H7 (cell line): ENCODE measurements around the gene GNPAT. TPM values are rescaled to one million over a fixed set of nuclear protein-coding genes. Genes with fewer than 3 reads are reported as not detected.

ENCODE experiments used
- DNase-seq: peaks from one replicate; pipeline ENCODE4 v3.0.0; 2012
- H3K27me3 ChIP-seq: 2 replicates; pipeline ENCODE4 v1.6.0; 2011; ENCODE audit warnings: mild to moderate bottlenecking, low read length; ENCODE audit not compliant: control insufficient read depth, insufficient read depth
- H3K36me3 ChIP-seq: replicated peaks from 2 replicates; pipeline ENCODE4 v1.5.1; 2011; ENCODE audit warnings: low read length; ENCODE audit not compliant: control insufficient read depth, insufficient read depth
- H3K4me3 ChIP-seq: 2 replicates; pipeline ENCODE4 v1.5.1; 2011; ENCODE audit warnings: low read depth, mild to moderate bottlenecking, control low read depth, low read length, moderate library complexity; ENCODE audit not compliant: insufficient read depth
- total RNA-seq: library from RNA; depleted of rRNA; stranded (reverse); fragments of >200 nt; shearing (Covaris generic); gene quantifications from 2 replicates; pipeline ENCODE4 v1.2.3, GENCODE V29; 2014

GNPAT gene
- total RNA-seq, 1 experiment from 2014 or later: 96.4 TPM

DNA sequence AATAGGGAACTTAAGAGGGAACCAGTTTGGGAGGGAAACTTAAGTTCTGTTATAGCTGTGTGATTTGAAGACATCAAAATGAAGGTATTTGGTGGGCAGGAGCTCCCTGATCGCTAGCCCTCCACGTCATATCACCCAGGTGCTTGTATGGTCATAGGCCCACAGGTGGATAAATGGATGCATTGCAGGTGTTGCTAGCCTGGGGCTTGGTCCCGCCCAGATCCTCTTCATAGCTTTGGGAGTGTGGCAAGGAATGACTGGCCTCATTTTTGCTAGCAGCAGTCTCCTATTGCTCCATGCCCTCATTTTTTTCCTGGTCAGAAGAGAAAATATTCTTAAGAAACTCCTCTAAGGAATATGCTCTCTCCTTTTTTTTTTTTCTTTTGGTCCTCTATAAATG is 11.3 kb downstream of the GNPAT start:
- Histone ChIP-seq H3K27me3 (no peaks in the 10 kb centered on the region), H3K36me3 (peaks cover 2% of the 10 kb centered on the region)
- DNase-seq: peak; percentile 58

DNA sequence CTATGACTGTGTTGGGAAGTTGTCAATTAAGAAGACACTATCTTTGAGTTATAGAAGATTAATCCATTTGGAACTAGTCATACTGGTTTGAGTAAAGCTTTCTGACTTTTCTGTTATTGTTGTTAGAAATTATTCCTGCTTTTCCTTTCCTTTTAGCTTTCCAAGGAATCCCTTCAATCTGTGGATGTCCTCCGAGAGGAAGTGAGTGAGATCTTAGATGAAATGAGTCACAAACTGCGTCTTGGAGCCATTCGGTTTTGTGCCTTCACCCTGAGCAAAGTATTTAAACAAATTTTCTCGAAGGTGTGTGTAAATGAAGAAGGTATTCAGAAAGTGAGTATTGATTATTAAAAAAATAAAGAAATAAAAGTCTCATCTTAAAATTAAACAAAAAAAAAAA is 19.3 kb downstream of the GNPAT start:
- DNase-seq: no peak
- Histone ChIP-seq H3K4me3 (no peak overlapping the region), H3K27me3 (no peaks in the 10 kb centered on the region), H3K36me3 (peaks cover 2% of the 10 kb centered on the region)

More for the DNA sequence above, 11.3 kb downstream of the GNPAT start:
- H3K4me3 ChIP-seq: no peak overlapping the region

DNA sequence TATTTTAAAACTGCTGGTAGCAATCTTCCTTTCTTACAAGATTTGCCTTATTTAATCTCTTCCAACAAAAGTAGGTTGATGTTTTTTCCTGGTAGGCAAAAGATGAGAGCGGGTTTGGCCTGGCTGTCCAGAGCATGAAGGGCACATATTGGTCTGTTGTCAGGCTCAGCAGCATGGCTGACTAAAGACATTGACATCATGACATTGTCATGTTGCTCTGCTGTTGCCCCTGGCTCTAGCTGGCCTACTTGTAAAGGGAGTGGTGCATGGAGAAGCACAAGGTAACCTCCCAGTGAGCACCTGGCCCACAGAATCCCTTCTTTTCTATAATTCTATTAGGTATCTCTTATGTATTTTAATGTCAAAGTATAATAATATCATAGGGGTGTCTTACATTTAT is 23.6 kb downstream of the GNPAT start:
- no peak for DNase-seq
- H3K27me3 ChIP-seq: no peaks in the 10 kb centered on the region
- H3K4me3 ChIP-seq: no peak overlapping the region
- H3K36me3 ChIP-seq: peaks cover 4% of the 10 kb centered on the region

DNA sequence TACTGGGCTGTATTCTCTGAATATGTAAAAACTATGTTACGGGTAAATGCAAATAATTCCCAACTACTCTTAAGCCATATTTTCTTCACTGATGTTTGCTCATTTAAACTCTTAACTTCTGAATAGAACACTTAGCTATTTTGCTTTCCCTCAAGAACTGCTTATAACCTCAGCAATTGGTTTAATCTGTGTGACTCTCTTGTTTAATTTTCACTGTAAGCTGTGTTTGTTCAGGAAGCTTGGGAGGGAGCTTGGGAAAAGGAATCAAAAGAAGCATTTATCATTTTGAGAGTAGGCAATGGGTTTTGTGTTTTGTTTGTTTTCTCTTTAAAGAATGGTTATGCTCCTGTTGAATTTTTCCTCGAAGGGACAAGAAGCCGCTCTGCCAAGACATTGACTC is 24.4 kb downstream of the GNPAT start:
- H3K4me3 ChIP-seq: no peak overlapping the region
- peaks cover 4% of the 10 kb centered on the region for H3K36me3 ChIP-seq
- DNase-seq: no peak

DNA sequence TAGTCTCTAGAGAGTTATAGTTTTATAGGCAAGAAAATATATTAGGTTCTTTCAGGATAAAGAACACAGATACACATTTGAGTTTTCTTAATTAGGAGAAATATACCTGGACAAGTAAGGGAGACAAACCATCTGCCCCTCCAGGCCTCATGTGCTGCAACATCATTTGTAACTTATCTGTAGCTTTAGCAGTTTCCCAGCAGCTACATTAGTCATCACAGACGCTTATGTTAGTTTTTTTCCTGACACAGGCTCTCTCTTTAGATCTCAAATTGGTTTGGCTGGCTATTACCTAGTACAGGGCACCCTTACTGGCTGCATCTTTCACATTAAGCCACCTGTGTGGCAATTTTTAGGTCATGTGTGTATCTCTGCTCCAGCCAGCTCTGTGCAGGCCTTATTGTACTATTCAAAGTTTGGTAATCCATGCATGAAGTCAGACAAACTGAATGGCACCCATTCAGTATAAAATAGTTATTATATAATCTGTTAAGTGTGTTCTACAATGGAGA is 25.9 kb downstream of the GNPAT start:
- no peaks in the 10 kb centered on the region for H3K27me3 ChIP-seq
- no peak for DNase-seq
- H3K4me3 ChIP-seq: no peak overlapping the region
- peaks cover 4% of the 10 kb centered on the region for H3K36me3 ChIP-seq

More for the DNA sequence above, 24.4 kb downstream of the GNPAT start:
- H3K27me3 ChIP-seq: no peaks in the 10 kb centered on the region

DNA sequence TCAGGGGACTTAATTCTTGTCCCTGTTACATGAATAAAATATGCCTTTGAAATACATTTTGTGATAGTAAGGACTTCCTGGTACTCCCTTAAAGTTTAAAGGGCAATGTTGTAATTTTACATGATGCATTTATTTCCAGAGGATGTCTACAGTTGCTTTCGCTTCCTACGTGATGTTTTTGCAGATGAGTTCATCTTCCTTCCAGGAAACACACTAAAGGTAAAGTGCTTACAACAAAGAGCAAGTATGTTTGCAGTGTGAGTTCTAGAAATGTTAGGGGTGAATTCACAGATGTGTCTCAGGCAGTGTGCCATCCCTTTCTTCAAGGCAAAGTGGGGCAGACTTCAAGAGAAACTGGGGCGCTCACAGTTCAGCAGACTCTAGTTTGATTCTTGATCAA is 31.2 kb downstream of the GNPAT start:
- no peak for DNase-seq
- H3K27me3 ChIP-seq: no peaks in the 10 kb centered on the region
- H3K36me3 ChIP-seq: peaks cover 14% of the 10 kb centered on the region
- H3K4me3 ChIP-seq: no peak overlapping the region

DNA sequence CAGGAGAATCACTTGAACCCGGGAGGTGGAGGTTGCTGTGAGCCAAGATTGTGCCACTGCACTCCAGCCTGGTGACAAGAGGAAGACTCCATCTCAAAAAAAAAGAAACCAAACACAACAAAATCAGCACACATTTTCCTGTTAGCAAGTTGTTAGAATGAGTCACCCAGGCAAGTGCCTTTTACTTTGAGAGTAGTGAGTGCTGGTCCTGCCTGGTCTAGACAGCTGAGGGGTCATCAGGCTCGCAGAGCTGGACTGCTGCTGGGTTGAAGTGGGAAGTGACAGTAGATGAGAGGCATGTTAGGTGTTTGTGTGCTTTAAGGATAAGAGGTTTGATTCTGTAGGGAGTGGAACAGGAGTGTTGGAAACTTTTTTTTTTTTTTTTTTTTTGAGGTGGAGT is 31.9 kb downstream of the GNPAT start:
- no peaks in the 10 kb centered on the region for H3K27me3 ChIP-seq
- no peak for DNase-seq
- H3K36me3 ChIP-seq: peaks cover 14% of the 10 kb centered on the region
- H3K4me3 ChIP-seq: no peak overlapping the region

DNA sequence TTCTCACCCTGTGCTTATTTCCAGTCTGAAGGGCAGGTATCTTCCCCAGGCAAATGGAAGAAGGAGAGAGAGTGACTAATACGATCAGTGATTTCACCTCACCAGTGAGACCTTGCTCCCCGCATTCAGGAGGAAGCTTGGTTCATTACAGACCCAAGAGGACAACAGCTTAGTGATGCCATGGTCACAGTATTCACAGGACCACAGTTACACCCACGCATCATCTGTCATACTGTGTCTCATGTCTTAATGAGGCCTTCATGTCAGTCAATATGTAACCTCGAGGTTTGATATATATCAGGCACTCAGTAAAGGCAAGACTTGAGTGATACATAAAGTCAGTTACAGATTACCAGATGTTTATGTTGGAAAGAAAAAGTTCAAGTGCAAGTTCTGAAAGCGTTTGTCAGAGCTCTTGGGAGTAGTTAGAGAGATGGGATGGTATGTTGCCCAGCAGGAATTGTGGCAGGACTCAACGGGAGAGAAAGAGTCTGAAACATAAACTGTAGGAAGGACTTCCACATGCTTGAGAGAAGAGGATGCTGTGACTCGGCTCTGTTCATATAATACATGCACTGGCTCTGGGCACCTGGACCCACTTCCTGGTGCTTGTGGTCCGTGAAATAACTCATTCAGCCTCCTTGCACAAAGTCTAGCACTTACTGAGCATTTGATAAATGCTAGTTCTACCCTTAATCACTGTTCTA is 33.3 kb downstream of the GNPAT start:
- Histone ChIP-seq H3K4me3 (no peak overlapping the region), H3K36me3 (peaks cover 13% of the 10 kb centered on the region), H3K27me3 (no peaks in the 10 kb centered on the region)
- no peak for DNase-seq

DNA sequence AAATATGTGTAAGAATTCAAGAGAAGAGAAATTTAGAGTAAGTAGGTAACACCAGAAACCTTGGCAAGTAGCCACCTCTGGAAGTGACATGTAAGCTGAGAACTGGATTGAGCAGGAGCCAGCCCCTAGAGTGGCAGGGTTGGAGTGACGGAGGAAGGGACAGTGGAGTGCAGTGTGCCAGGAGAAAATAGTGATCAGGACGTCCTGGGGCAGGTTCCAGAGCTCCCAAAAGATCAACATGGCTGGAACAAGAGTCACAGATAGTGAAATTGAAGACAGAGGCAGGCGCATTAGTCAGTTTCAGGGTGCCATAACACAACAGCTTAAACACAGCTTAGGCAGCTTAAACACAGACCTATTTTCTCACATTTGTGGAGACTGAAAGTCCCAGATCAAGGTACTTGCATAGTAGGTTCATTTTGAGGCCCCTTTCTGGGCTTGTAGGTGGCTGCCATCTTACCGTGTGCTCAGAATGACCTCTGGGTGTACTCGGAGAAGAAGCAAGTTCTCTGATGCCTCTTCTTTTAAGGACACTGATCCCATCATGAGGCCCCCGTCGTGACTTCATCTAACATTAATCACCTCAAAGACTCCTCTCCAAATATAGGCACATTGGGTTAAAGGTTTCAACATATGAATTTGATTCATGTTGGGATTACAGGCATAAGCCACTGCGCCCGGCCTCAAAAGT is 37.2 kb downstream of the GNPAT start:
- H3K36me3 ChIP-seq: peaks cover 13% of the 10 kb centered on the region
- DNase-seq: no peak
- no peaks in the 10 kb centered on the region for H3K27me3 ChIP-seq
- H3K4me3 ChIP-seq: no peak overlapping the region

DNA sequence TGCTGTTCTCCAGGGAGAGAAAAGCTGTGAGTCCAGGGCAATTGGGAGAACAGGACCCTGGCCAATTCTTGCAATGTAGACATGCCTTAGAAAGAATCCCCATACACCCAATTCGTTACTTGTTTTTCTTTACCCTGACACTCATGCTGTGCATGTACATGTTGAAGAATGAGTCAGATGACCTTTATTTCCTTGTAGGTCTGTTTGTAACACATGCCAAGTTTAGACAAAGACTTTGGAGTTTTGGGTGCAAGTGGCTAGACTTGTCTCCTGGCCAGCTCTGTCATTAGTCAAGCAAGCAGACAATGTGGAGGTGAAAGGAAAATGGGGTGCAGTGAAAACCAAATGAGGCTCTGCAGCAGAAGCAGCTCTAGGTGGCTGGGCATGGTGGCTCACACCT is 38.1 kb downstream of the GNPAT start:
- H3K27me3 ChIP-seq: no peaks in the 10 kb centered on the region
- DNase-seq: no peak
- H3K4me3 ChIP-seq: no peak overlapping the region
- peaks cover 8% of the 10 kb centered on the region for H3K36me3 ChIP-seq

DNA sequence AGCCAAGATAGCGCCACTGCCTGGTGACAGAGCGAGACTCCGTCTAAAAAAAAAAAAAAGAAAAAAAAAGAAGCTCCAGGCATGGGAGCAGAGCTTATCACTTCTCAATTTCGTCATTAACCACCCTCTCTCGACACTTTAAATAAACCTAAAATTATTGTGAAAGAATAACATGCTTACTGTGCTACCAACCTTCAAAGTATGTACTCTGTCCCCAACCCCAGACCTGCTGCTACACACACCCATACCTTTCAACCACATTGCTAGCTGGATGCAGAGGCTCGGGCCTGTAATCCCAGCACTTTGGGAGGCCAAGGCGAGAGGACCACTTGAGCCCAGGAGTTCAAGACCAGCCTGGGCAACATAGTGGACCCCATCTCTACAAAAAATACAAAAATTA is 38.7 kb downstream of the GNPAT start:
- H3K27me3 ChIP-seq: no peaks in the 10 kb centered on the region
- no peak overlapping the region for H3K4me3 ChIP-seq
- no peak for DNase-seq
- peaks cover 4% of the 10 kb centered on the region for H3K36me3 ChIP-seq

DNA sequence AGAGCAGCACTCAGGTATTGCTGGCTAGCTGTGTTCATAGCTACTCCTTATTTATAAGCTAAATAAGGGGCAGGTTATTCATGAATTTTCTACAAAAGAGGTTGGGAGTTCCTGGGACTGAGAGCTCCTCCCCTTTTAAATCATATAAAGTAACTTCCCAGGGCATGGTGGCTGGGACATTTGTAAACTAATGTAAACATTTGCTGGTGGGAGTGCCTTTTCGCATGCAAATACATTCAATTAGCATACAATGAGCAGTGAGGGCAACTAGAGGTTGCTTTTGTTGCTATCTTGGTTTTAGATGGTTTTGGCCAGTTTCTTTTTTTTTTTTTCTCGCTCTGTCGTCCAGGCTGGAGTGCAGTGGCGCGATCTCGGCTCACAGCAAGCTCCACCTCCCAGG is 43.4 kb downstream of the GNPAT start:
- Histone ChIP-seq H3K36me3 (no peaks in the 10 kb centered on the region), H3K27me3 (no peaks in the 10 kb centered on the region), H3K4me3 (no peak overlapping the region)
- DNase-seq: peak; percentile 44

DNA sequence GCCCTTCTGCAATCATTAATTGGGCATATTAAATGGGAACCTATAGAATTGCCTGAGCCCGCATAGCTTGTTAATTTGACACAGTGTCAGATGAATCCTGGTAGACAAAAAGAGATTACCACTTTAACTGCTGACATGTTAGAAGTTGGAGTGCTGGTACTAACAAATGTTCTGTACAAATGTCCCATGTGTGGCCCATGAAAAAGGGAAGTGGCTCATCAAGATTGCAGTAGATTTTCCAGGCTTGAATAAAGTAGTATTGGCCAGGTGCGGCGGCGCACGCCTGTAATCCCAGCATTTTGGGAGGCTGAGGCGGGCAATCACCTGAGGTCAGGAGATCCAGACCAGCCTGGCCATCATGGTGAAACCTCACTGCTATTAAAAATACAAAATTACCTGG is 45.6 kb downstream of the GNPAT start:
- no peaks in the 10 kb centered on the region for H3K36me3 ChIP-seq
- no peak for DNase-seq
- H3K4me3 ChIP-seq: no peak overlapping the region
- no peaks in the 10 kb centered on the region for H3K27me3 ChIP-seq

DNA sequence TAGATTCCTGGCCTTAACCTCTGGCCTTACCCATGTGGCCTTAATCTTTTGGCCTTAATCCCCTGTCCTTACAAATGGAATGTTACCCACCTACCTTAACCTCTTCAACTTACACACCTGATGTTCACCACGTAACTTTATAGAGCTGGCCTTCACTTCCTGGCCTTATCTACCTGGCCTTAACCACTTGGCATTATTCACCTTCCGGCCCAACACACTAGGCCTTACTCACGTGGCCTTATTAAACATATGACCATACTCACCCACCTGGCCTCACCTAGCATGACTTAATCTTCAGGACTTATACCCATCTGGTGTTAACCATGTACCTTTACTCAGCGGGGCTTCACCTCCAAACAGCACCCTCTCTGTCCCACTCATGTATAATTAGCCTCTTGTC is 54.9 kb downstream of the GNPAT start:
- H3K27me3 ChIP-seq: no peaks in the 10 kb centered on the region
- no peak overlapping the region for H3K4me3 ChIP-seq
- H3K36me3 ChIP-seq: no peaks in the 10 kb centered on the region
- DNase-seq: no peak

DNA sequence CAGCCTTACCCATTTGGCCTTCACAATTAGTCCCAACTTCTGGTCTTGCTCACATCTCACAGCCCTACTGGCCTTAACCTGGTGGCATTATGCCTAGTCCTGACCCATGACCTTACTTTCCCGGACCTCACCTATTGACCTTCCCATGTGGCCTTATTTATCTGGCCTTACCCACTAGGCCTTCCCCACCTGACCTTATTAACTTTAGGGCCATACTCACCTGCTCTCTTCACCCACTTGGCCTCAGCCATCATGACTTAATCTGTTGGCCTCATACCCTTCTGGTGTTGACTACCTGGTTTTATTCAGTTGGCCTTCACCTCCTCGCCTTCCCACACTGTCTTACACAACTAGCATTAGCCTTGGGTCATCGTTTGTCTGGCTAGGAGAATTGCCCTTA is 61.0 kb downstream of the GNPAT start:
- no peak for DNase-seq
- H3K4me3 ChIP-seq: no peak overlapping the region
- H3K36me3 ChIP-seq: no peaks in the 10 kb centered on the region
- no peaks in the 10 kb centered on the region for H3K27me3 ChIP-seq
